Measurements from ENCODE around the gene EXOSC3. TPM values are rescaled to one million over a fixed set of nuclear protein-coding genes. Genes with fewer than 3 reads are reported as not detected.
A peak's percentile ranks its signal among the peaks of the same experiment; 100 is the strongest.

EXOSC3 gene
- total and polyA plus RNA-seq, 9 of the 15 experiments (the other 6 are each of a cell fraction or from before 2014, with no cell fraction given): 18.5 to 266 (median 114) TPM

- TF ChIP-seq RFX5 (IDR thresholded peaks at IDR 0.05; ENCODE audit: low read depth, low read length) (peak; percentile 37; the same call in 1 of the 2 replicates), RERE (CRISPR knock-in tag; IDR thresholded peaks at IDR 0.05; ENCODE audit: borderline replicate concordance) (peak; percentile 83; the same call in 1 of the 2 replicates), ATF2 (CRISPR knock-in tag; IDR thresholded peaks at IDR 0.05) (0 out of 2 replicates have a peak, but pooled peaks have one; percentile 53), RHOXF2B (CRISPR knock-in tag; conservative IDR thresholded peaks at IDR 0.05) (no peak), CCAR2 (IDR thresholded peaks at IDR 0.05; ENCODE audit: low read depth, low read length) (no peak), ZSCAN29 (IDR thresholded peaks at IDR 0.05) (no peak), ZNF133 (CRISPR knock-in tag; IDR thresholded peaks at IDR 0.05) (no peak), RUNX1 (IDR thresholded peaks at IDR 0.05; ENCODE audit: low read depth) (peak; percentile 90; the same call in 1 of the 2 replicates), PHTF2 (CRISPR knock-in tag; IDR thresholded peaks at IDR 0.05) (no peak), ZFP36 (IDR thresholded peaks at IDR 0.05; ENCODE audit: low read depth, low read length, partially characterized antibody) (peak; percentile 52), PREB (CRISPR knock-in tag; IDR thresholded peaks at IDR 0.05) (peak; percentile 53; the same call in 1 of the 2 replicates), E2F6 (IDR thresholded peaks at IDR 0.05; ENCODE audit: borderline replicate concordance in 1 of 2, extremely low read depth in 1 of 2, insufficient read depth in 1 of 2, insufficient read length in 1 of 2, low read depth in 1 of 2, low read length in 1 of 2, poor library complexity in 1 of 2, severe bottlenecking in 1 of 2) (peak; percentile 56 to 85), SPI1 (IDR thresholded peaks at IDR 0.05; ENCODE audit: borderline replicate concordance, low read depth, low read length) (no peak), STAT6 (CRISPR knock-in tag; IDR thresholded peaks at IDR 0.05) (no peak), TARDBP (IDR thresholded peaks at IDR 0.05) (peak; percentile 84; the same call in 1 of the 2 replicates), NBN (IDR thresholded peaks at IDR 0.05; ENCODE audit: low read depth) (peak; percentile 93)
Measured at GRCh38 chr9:37800631-37801286, 15.9 kb upstream of the EXOSC3 start, which contains the start of gene DCAF10 (continued).

Measured in K562 (cell line).